Measurements from ENCODE around the gene SETD4.

Gene SETD4

GRCh38 chr21:36047139-36047538 lies 13.2 kb downstream of the SETD4 start:
- no peak for DNase-seq (ENCODE audit: low spot score)

GRCh38 chr21:36045993-36046392 lies 14.3 kb downstream of the SETD4 start:
- DNase-seq (ENCODE audit: low spot score), result no peak

GRCh38 chr21:36044056-36044455 lies 16.3 kb downstream of the SETD4 start:
- DNase-seq (ENCODE audit: low spot score), result no peak

- no peak for DNase-seq (ENCODE audit: low spot score)
Measured at GRCh38 chr21:36041910-36042309, 18.4 kb downstream of the SETD4 start.

- no peak for DNase-seq (ENCODE audit: low spot score)
Measured at GRCh38 chr21:36040389-36040788, 19.9 kb downstream of the SETD4 start.

GRCh38 chr21:36039861-36040260 lies 20.5 kb downstream of the SETD4 start:
- no peak for DNase-seq (ENCODE audit: low spot score)

GRCh38 chr21:36038701-36039497 lies 21.4 kb downstream of the SETD4 start:
- no peak for DNase-seq (ENCODE audit: low spot score)

- no peak for DNase-seq (ENCODE audit: low spot score)
Measured at GRCh38 chr21:36035381-36035791, 24.9 kb downstream of the SETD4 start.

DNA sequence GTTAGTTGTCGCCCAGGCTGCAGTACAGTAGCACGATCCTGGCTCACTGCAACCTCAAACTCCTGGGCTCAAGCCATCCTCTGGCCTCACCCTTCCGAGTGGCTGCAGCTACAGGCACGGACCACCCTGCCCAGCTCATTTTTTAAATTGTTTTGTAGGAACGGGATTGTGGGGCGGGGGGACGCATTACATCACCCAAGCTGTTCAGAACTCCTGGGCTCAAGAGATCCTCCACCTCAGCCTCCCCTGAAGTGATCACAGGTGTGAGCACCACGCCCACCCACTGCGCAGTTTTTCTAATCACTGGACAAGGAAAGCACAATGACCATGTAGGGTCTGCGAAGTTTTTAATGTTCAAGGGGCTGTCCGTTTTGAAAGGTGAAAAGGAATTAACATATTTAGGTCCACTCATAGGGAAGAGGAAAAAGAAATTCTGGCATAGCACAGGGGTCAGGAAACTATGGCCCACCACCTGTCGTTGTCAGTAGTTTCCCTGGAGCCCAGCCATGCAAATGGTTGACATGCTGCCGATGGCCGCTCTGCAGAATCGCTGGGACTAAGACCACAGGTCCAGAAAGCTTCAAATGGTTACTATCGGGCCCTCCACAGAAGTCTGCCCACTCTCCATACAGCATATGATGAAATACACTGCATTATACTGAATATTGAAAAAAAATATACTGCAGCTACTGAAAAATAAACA lies 26.0 kb downstream of the SETD4 start:
- DNase-seq (ENCODE audit: low spot score), result no peak

DNA sequence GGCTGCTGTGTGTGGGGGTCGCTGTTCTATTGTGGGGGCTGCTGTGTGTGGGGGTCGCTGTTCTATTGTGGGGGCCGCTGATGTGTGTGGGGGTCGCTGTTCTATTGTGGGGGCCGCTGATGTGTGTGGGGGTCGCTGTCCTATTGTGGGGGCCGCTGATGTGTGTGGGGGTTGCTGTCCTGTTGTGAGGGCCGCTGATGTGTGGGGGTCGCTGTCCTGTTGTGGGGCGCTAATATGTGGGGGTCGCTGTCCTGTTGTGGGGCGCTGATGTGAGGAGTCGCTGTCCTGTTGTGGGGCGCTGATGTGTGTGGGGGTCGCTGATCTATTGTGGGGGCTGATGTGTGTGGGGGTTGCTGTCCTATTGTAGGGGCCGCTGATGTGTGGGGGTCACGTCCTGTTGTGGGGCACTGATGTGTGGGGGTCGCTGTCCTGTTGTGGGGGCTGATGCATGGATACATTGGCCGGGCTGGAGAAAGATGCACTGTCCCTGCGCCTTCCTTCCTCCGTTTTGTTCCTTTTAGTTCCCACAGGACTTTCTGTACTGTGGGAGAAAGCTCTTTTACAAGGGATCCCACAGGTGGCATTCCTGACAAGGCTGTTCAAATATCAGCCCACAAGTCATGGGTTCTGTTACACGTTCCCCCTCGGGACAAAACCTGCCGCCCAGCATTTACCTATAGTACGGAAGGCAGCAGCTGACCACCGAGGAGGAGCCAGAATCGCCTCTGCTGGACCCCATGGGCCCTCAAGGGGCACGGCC lies 27.5 kb downstream of the SETD4 start:
- DNase-seq (ENCODE audit: low spot score), result no peak

- no peak for DNase-seq (ENCODE audit: low spot score)
Measured at GRCh38 chr21:36030581-36031189, 29.6 kb downstream of the SETD4 start.

DNA sequence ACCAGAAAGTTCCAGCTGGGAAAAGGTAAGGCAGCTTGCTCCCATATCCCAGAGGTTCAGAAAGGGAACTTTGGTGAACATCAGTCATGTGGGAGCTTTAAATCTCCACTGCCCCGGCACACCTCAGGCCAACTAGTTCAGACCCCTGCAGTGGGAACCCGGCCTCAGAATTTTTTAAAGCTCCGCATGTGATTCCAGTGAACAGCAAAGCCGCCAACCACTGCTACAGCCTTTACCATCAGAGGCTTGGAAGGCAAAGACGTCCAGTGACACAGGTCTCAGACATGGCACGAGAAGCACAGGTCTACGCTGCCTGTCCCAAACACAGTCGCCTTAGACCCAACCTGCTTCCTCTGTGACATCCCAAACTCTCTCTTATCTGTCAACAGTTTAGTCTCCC lies 31.0 kb downstream of the SETD4 start:
- DNase-seq (ENCODE audit: low spot score), result no peak

- DNase-seq (ENCODE audit: low spot score), result peak; percentile 75
Measured at GRCh38 chr21:36028127-36029069, 31.9 kb downstream of the SETD4 start.

DNA sequence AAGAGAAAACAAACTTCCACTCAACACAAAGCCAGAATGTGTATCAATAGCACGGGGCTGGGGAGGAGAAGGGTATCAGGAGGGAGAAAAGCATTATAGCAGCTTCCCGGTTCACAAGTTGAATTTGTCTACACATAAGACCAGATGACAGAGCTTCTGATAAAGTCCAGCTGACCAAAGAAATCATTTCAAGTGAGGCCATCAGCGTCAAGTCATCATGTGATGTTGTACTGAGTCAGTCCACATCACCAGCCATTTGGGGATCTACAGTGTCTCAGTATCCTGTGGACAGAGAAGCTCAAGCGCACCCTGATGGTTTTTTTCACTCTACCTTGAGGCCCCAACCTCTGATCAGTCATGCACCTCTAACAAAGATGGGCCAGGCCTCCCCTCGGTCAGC lies 33.0 kb downstream of the SETD4 start:
- no peak for DNase-seq (ENCODE audit: low spot score)

- DNase-seq (ENCODE audit: low spot score), result no peak
Measured at GRCh38 chr21:36024782-36025181, 35.5 kb downstream of the SETD4 start.

DNA sequence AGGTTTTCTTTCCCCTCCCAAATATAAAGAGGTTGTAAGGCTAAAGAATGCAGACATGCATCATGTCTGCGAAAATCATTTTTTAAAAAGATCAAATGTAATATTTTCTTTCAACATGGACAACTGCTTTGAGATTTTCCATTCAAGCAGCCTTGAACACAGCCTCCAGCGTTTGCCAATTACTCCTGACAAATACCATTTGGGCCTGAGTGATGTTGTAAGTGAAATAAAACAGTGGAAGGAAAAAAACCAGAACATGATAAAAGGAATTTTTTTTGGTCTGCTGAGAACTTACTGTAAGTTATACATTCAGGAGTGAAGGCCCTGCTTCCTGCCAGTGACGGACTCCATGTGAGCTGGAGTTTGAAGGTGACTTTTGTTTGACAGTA lies 37.2 kb downstream of the SETD4 start:
- DNase-seq (ENCODE audit: low spot score), result no peak

DNA sequence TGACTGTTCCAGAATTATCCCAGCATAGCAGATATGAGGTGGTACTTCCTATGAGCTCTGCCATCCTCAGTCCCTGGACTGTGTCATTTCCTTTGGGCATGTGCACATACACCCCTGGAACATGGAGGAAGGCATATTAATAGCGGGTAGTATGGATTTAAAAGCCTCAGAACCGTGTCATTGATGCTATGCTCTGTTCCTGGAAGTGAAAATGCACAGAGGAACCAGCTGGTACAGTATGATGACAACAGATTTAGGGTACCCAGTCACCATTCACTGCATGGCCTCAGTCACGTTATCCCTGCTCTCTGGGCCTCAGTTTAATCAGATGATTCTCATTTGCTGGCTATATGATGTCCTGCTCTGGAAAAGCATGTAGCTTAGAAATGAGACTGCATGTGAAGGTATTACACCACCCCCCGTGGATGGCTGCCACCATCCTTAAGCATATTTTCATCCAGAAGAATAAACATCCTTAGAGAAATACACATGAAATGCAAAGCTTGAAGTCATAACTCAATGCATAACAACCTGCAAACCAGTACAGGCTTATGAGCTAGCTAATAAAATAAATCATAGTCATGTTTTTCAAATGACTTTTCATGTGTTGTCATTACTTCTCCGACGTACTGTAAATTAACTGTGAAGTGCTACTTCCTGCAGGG lies 37.8 kb downstream of the SETD4 start:
- DNase-seq (ENCODE audit: low spot score), result no peak

- no peak for DNase-seq (ENCODE audit: low spot score)
Measured at GRCh38 chr21:36021251-36021837, 39.0 kb downstream of the SETD4 start.

- DNase-seq (ENCODE audit: low spot score), result no peak
Measured at GRCh38 chr21:36015045-36015444, 45.3 kb downstream of the SETD4 start.

DNA sequence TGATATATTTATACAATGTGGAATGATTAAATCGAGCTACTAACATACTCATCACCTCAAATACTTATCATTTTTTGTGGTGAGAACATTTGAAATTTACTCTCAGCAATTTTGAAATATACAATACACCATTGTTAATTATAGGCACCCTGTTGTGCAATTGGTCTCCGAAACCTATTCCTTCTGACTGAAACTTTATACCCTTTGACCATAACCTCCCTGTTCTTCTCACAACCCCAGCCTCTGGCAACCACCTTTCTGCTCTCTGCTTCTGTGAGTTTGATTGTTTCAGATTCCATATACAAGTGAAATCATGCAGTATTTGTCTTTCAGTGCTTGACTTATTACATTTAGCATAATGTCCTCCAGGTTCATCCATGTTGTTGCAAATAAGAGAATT lies 49.5 kb downstream of the SETD4 start:
- DNase-seq (ENCODE audit: low spot score), result no peak
